Endothelial cell of umbilical vein (primary cell): ENCODE data around the gene USP6NL. TPM values are rescaled to one million over a fixed set of nuclear protein-coding genes. Genes with fewer than 3 reads are reported as not detected.

Source experiments
- BruUV-seq: library from RNA; stranded (reverse); fragments of 400-500 nt; replicated peaks from 2 replicates; lab custom pipeline; 2021; lab: Mats Ljungman, UMichigan
- CTCF ChIA-PET: fragments of 300-600, 350-600 bp; sonication (Branson Sonifier 250); formaldehyde crosslinking; loops from one replicate; lab custom pipeline; 2021; ENCODE audit warnings: antibody characterized with exemption, inconsistent platforms; lab: Charles Lee
- POLR2A ChIA-PET: fragments of 300-600, 350-600 bp; sonication (Branson Sonifier 250); formaldehyde crosslinking; loops from one replicate; lab custom pipeline; 2021; ENCODE audit warnings: antibody characterized with exemption, inconsistent platforms; lab: Charles Lee
- DNase-seq: peaks from one replicate; pipeline ENCODE4 v3.0.0-alpha.2; 2011; ENCODE audit warnings: low read depth, low spot score
- FAIRE-seq: peaks from 2 replicates; lab custom pipeline; 2011; peaks lifted over from hg19 to GRCh38; lab: Jason Lieb, UNC
- H2AFZ ChIP-seq: 2 replicates; pipeline ENCODE4 v1.6.0; 2012; ENCODE audit warnings: low read depth, low read length, control low read depth, inconsistent platforms
- H3K27ac ChIP-seq: 2 replicates; pipeline ENCODE4 v1.5.1; 2011; ENCODE audit warnings: low read depth, mild to moderate bottlenecking, control low read depth, low read length, moderate library complexity; ENCODE audit not compliant: insufficient read depth
- H3K27me3 ChIP-seq, 2 experiments: 2 replicates each; pipeline versions ENCODE4 v1.6.0 to v1.6.1; 2011; ENCODE audit warnings: low read length in 2 of 2, mixed read lengths in 1 of 2; ENCODE audit not compliant: control insufficient read depth in 2 of 2, insufficient read depth in 2 of 2
- H3K36me3 ChIP-seq, 2 experiments: 2 replicates in 1 of 2; 3 replicates in 1 of 2; pipeline ENCODE4 v1.5.1; 2011; ENCODE audit warnings: low read length in 2 of 2, mild to moderate bottlenecking in 1 of 2, moderate library complexity in 1 of 2; ENCODE audit not compliant: control insufficient read depth in 2 of 2, insufficient read depth in 2 of 2; ENCODE audit errors: extremely low read depth in 1 of 2
- H3K4me1 ChIP-seq: 3 replicates; pipeline ENCODE4 v1.5.1; 2011; ENCODE audit warnings: mild to moderate bottlenecking, low read length; ENCODE audit not compliant: control insufficient read depth, insufficient read depth; ENCODE audit errors: extremely low read depth
- H3K4me2 ChIP-seq: 2 replicates; pipeline ENCODE4 v1.6.1; 2011; ENCODE audit warnings: low read length, control low read depth, mixed read lengths; ENCODE audit not compliant: insufficient read depth
- H3K4me3 ChIP-seq, 3 experiments: fragments of 200-600 bp in 1 of 3; sonication (generic), shearing (Covaris generic) in 1 of 3; replicated peaks in 1 of 3; 2 replicates each; pipeline ENCODE4 v1.5.1; 2011 to 2016; ENCODE audit warnings: control low read depth in 3 of 3, low read length in 3 of 3, mild to moderate bottlenecking in 2 of 3, inconsistent platforms in 1 of 3, low read depth in 1 of 3, moderate library complexity in 1 of 3; ENCODE audit not compliant: insufficient read depth in 1 of 3
- H3K79me2 ChIP-seq: 2 replicates; pipeline ENCODE4 v1.6.0; 2012; ENCODE audit warnings: low read length, inconsistent platforms; ENCODE audit not compliant: control insufficient read depth, insufficient read depth
- H3K9ac ChIP-seq: replicated peaks from 2 replicates; pipeline ENCODE3; 2011; ENCODE audit warnings: low read length, control low read depth; ENCODE audit not compliant: insufficient read depth; ENCODE audit errors: extremely low read depth
- H3K9me1 ChIP-seq: replicated peaks from 3 replicates; pipeline ENCODE4 v1.6.0; 2011; ENCODE audit warnings: mild to moderate bottlenecking, low read length; ENCODE audit not compliant: control insufficient read depth, insufficient read depth; ENCODE audit errors: extremely low read depth
- H3K9me3 ChIP-seq: replicated peaks from 2 replicates; pipeline ENCODE4 v1.5.1; 2012; ENCODE audit warnings: low read length, inconsistent platforms; ENCODE audit not compliant: control insufficient read depth, insufficient read depth
- H4K20me1 ChIP-seq: replicated peaks from 2 replicates; pipeline ENCODE3; 2011; ENCODE audit warnings: mild to moderate bottlenecking, low read length; ENCODE audit not compliant: control insufficient read depth, insufficient read depth; ENCODE audit errors: extremely low read depth
- CTCF ChIP-seq, 2 donors: IDR thresholded peaks; 1 replicate in 1 of 2; 2 replicates in 1 of 2; pipeline ENCODE4 v1.5.1; 2011; ENCODE audit warnings: low read length in 2 of 2, mild to moderate bottlenecking in 2 of 2, moderate library complexity in 2 of 2, control low read depth in 1 of 2, inconsistent platforms in 1 of 2, low read depth in 1 of 2; ENCODE audit not compliant: insufficient read depth in 1 of 2; ENCODE audit errors: extremely low read depth in 1 of 2
- EZH2 ChIP-seq: IDR thresholded peaks from 2 replicates; pipeline ENCODE4 v1.6.1; 2012; ENCODE audit warnings: borderline replicate concordance, low read depth, mild to moderate bottlenecking, moderate library complexity, low read length, inconsistent platforms; ENCODE audit not compliant: severe bottlenecking
- FOS ChIP-seq: IDR thresholded peaks from 2 replicates; pipeline ENCODE4 v1.6.1; 2011; ENCODE audit warnings: mild to moderate bottlenecking, low read length, moderate library complexity, borderline replicate concordance; ENCODE audit not compliant: insufficient read depth
- GATA2 ChIP-seq: IDR thresholded peaks from 2 replicates; pipeline ENCODE4 v1.7.0; 2011; ENCODE audit warnings: low read depth, mild to moderate bottlenecking, moderate library complexity, mixed read lengths, low read length; ENCODE audit not compliant: insufficient read length, insufficient read depth
- JUN ChIP-seq: IDR thresholded peaks from 2 replicates; pipeline ENCODE4 v1.6.1; 2011; ENCODE audit warnings: borderline replicate concordance, low read depth; ENCODE audit not compliant: insufficient read length, insufficient read depth
- MAX ChIP-seq: IDR thresholded peaks from 2 replicates; pipeline ENCODE4 v1.6.1; 2011; ENCODE audit not compliant: insufficient read depth, insufficient read length
- MYC ChIP-seq: IDR thresholded peaks from one replicate; pipeline ENCODE4 v1.6.1; 2011; ENCODE audit warnings: mild to moderate bottlenecking, low read depth, low read length
- POLR2A ChIP-seq: IDR thresholded peaks from 2 replicates; pipeline ENCODE4 v1.6.1; 2012; ENCODE audit warnings: low read depth, mild to moderate bottlenecking, control low read depth, low read length
- POLR2AphosphoS5 ChIP-seq: IDR thresholded peaks from 2 replicates; pipeline ENCODE4 v1.6.1; 2012; ENCODE audit warnings: low read depth, mild to moderate bottlenecking, control low read depth, low read length, moderate library complexity; ENCODE audit not compliant: insufficient read depth
- dilution Hi-C: fragments of 300-500 bp; cut with MboI; formaldehyde crosslinking; loops from one replicate; pipeline ENCODE4 v1.15.0; 2019; ENCODE audit warnings: low sequenced_read_pairs; ENCODE audit not compliant: extremely low pct_ligation_motif_present
- intact Hi-C: fragments of 100-400 bp; cut with micrococcal nuclease; formaldehyde crosslinking; loops from one replicate; pipeline ENCODE4 v1.10.0; 2022
- polyA plus RNA-seq, 4 experiments: library from polyadenylated mRNA; depleted of rRNA in 3 of 4; stranded (reverse) in 3 of 4; unstranded in 1 of 4; fragments of >200 nt; gene quantifications; 2 replicates each; pipeline versions ENCODE4 v1.2.1 to v1.2.3, GENCODE V29; 2011 to 2012; ENCODE audit warnings: missing spikeins in 1 of 4
- total RNA-seq: library from RNA; stranded (reverse); gene quantifications from 2 replicates; pipeline ENCODE4 v1.2.3, GENCODE V29; 2021

Gene USP6NL
- total and polyA plus RNA-seq, 2 donors (not counting 3 experiments of a cell fraction or from before 2014, with no cell fraction given), result 13.5 to 29.2 TPM

- dilution Hi-C loops, result no loop called here
- Histone ChIP-seq H2AFZ (no peak overlapping the region), H3K4me1 (no peaks in the 10 kb centered on the region), H3K9me1 (no peaks in the 10 kb centered on the region), H3K4me2 (no peak overlapping the region), H3K27me3 (peaks cover 5 to 7% of the 10 kb centered on the region in 2 experiments), H3K9me3 (no peaks in the 10 kb centered on the region), H3K4me3 (no peak overlapping the region), H3K9ac (no peak overlapping the region), H3K79me2 (no peaks in the 10 kb centered on the region), H3K27ac (no peak overlapping the region), H3K36me3 (no peaks in the 10 kb centered on the region), H4K20me1 (no peaks in the 10 kb centered on the region)
- no peak for FAIRE-seq
- ChIA-PET POLR2A (no interaction called here), CTCF (interaction anchor here (0.6 to 1.3 kb wide), 4 partner anchors 9 to 66 kb away, joined by 3 read pairs; no protein-coding TSS in a partner anchor)
- no peak for TF ChIP-seq POLR2AphosphoS5
- TF ChIP-seq EZH2, result no peak
- no peak for TF ChIP-seq CTCF (IDR thresholded peaks at IDR 0.05; ENCODE audit: extremely low read depth in 1 of 2, insufficient read depth in 1 of 2, low read depth in 1 of 2, low read length in 2 of 2)
- TF ChIP-seq MYC, result no peak
- no peak for TF ChIP-seq MAX
- no peak for TF ChIP-seq JUN
- no peak for TF ChIP-seq GATA2
- no peak for TF ChIP-seq POLR2A
- no peak for TF ChIP-seq FOS
- DNase-seq, result no peak
- intact Hi-C loops, result no loop called here
- BruUV-seq, result no TSS peak
These were observed 47.4 kb upstream of the USP6NL start for GRCh38 chr10:11658801-11659368.
